T-helper 9 cell (primary cell): ENCODE data around the gene ZPBP2.
"Not testable (repeated sequence)": the region's sequence is repeated elsewhere in the genome, so short reads cannot be mapped to it uniquely, and the experiment has no call there.

ENCODE experiments used
- DNase-seq: peaks from one replicate; pipeline ENCODE4 v3.0.0-alpha.2; 2020
- total RNA-seq, 2 donors: gene quantifications; one replicate each; lab custom pipeline; 2026; lab: John Stamatoyannopoulos, UW

The ZPBP2 gene
- 0.21 to 0.97 reads per million in 2 donors for total RNA-seq

DNA sequence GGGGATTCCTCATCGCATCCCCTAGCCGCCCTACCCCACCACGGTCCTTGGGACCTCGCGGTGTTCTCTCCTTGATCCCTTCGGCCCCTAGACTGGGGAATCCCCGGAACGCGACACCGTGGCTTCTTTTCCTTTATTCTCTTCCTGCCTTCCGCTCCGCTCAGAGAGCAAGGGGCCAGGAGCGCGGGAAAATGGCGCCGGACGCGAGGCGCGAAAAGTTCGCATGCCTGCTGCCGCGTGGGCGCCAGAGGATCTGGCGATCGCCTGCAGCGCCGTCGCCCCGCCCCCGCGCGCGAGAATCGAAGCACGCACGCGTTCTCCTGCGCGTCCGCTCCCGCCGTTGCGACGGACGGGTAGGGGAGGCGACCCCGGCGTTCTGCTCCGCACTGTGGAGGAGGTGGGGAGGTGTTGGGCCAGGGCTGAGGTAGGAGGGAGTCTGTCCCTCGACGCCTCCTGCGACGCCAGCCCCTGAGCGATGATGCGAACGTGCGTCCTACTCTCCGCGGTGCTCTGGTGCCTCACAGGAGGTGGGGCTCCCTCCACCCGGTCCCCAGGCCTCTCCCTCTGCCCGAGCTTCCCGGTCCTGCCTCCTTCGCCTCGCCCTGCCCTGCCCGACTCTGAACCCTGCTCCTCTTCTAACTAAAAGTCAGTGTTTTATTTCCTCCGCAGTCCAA is at the start of gene ZPBP2:
Gene ZPBP2, plus strand, starts transcription at position 323 of the 674 bp plus-strand sequence. Its CDS starts 153 bp downstream, at position 476.
- no peak for DNase-seq

DNA sequence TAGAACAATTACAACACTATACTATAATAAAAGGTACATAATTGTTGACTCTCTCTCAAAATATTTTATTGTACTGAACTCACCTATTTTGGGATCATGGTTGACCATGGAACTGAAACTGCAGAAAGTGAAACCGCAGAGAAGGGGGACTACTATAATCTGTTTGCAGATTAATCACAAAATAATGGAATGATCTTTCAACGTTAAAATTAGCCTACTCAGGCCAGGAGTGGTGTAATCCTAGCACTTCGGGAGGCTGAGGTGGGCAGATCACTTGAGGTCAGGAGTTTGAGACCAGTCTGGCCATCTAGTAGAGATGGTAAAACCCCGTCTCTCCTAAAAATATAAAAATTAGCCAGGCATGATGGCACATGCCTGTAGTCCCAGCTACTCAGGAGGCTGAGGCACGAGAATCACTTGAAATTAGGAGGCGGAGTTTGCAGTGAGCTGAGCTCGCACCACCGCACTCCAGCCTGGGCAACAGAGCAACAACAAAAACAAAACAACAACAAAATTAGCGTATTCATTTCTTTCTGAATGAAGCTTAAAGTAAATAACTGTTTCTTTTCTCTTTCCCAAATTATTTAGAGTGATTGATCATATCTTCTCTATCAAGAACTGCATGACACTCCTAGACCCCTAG is 49.5 kb upstream of the ZPBP2 start:
- no peak for DNase-seq

- no peak for DNase-seq
Measured at GRCh38 chr17:39820541-39820940, 47.5 kb upstream of the ZPBP2 start.

DNA sequence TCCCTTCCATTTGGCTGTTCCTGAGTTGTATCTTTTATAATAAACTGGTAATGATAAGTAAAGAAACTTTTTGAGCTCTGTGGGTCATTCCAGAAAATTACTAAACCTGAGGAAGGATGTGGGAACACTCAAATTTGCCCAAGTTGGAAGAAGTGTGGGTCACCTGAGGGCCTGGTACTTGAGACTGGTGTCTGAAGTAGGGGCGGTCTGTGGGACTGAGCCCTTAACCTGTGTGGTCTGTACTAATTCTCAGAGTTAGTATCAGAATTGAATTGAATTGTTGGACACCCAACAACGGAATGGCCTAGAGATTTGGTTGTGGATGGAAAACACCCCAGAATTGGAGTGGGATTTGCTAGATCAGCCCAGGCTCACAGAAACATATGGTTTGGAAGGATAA is 47.0 kb upstream of the ZPBP2 start:
- DNase-seq = no peak

DNA sequence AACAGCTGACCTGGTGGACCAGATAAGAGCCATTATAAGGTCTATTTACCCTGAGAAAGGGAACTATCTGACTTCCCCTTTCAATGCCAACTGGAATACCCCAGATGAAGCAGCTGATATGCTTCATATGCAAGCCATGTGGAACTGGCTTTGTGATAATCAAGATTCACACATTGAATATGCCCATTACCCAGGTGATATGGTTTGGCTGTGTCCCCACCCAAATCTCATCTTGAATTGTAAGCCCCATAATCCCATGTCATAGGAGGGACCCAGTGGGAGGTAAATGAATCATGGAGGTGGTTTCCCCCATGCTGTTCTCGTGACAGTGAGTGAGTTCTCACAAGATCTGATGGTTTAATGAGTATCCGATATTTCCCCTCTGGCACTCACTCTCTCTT is 46.0 kb upstream of the ZPBP2 start:
- no peak for DNase-seq

GRCh38 chr17:39823407-39824054 is 44.5 kb upstream of the ZPBP2 start:
- DNase-seq = no peak

GRCh38 chr17:39826334-39826733 is 41.7 kb upstream of the ZPBP2 start:
- DNase-seq = no peak

DNA sequence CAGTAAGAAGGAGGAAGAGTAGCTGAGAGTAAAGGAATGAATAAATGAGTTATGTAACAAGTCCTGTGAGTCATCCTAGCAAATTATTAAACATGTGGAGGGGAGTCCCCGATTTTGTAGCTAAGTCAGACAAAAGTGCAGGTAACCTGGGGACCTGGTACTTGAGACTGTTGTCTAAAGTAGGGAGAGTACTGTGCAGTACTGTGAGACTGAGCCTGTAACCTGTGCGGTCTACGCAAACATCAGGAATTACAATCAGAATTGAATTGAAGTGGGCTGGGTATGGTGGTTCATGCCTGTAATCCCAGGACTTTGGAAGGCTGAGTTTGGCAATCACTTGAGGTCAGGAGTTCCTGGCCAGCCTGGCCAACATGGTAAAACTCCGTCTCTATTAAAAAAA is 39.6 kb upstream of the ZPBP2 start:
- DNase-seq = no peak

DNA sequence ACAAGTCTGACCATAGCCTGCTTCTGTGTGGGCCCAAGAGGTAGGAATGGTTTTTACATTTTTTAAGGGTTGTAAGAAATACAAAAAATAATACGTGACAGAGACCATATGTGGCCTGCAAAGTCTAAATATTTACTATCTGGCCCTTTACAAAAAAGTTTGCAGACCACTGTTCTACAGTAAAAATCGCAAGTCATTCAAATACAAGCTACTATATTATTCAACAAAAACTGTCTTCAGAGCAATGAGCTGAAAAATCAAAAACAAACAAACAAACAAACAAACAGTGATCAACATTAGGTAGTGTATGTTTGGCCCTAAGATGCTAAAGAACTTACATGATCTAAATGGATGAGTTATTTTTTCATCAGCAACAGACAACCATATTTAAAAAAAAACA is 36.4 kb upstream of the ZPBP2 start:
- no peak for DNase-seq

DNA sequence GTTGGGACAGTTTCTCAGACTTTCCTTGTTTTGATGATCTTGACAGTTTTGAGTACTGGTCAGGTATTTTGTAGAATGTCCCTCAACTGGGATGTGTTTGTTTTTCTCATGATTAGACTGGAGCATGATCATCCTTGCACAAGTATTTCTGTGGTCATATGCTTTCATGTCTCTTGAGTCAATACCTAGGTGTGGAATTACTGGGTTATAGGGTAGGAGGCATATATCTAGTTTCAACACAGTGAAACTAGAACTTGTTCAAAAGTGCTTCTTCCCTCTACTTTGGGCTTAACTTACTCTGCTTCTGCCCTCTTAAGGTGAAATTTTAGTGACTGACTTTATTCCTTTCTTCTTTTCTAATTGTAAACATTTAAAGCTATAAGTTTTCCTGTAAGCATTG is 34.0 kb upstream of the ZPBP2 start:
- DNase-seq = no peak

DNA sequence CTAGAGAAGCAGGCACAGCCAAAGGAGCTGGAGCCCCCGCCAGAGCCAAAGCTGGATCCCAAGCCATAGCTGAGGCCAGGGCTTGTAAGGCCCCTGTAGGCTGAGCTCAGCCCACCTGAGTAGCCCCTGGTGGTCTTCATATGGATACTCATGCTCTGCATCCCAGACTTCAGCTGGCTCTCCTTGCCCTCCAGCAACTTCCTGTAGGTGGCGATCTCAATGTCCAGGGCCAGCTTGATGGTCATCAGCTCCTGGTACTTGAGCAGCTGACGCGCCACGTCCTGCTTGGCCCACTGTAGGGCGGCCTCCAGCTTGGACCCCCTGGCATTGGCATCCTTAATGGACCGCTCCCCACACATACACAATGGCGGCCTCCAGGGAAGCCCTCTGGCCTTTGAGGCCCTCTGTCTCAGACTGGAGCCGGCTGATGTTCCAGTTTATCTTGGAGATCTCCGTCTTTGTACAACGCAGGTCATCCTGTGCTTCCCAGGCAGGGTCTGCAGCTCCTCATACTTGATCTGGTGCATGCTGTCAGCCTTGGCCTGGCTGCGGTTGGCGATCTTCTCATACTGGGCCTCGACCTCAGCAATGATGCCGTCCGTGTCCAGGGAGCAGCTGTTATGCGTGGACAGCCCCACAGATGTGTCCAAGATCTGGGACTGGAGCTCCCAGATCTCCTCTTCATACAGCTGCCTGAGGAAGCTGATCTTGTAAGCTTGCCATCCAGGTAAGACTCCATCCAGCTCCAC is 32.8 kb upstream of the ZPBP2 start:
- no peak for DNase-seq

- DNase-seq = no peak
Measured at GRCh38 chr17:39836117-39836516, 31.9 kb upstream of the ZPBP2 start.

DNA sequence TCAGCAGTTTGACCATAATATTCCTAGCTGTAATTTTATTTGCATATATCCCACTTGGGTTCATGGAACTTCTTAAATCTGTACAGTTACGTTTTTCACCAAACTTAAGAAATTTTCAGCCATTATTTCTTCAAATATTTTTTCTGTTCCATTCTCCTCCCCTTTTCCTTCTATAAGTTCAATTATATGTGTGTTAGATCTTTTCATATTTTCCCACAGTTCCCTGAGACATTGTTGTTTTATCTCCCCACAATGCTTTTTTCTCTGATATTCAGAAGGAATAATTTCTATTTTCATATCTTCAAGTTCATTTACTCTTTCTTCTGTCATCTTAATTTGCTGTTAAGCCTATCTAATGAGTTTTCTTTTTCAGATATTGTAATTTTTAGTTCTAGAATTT is 29.9 kb upstream of the ZPBP2 start:
- no peak for DNase-seq

GRCh38 chr17:39838784-39839183 is 29.2 kb upstream of the ZPBP2 start:
- no peak for DNase-seq

- DNase-seq = no peak
Measured at GRCh38 chr17:39841134-39841683, 26.8 kb upstream of the ZPBP2 start.

- DNase-seq = no peak
Measured at GRCh38 chr17:39845052-39845846, 22.8 kb upstream of the ZPBP2 start.

GRCh38 chr17:39846205-39846604 is 21.8 kb upstream of the ZPBP2 start:
- no peak for DNase-seq

DNA sequence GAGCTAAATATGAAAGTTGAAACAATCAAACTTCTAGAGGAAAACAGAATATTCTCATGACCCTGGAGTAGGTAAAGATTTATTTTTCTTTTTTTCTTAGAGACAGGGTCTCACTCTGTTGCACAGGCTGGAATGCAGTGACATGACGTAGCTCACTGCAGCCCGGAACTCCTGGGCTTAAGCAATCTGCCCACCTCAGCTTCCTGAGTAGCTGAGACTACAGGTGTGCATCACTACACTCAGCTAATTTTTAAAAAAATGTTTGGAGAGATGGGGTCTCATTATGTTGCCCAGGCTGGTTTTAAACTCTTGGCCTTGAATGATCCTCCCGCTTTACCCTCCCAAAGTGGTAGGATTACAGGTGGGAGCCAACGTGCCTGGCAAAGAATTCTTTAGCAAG is 19.4 kb upstream of the ZPBP2 start:
- DNase-seq = no peak

- DNase-seq = not testable (repeated sequence)
Measured at GRCh38 chr17:39850186-39850585, 17.8 kb upstream of the ZPBP2 start.

GRCh38 chr17:39852239-39852638 is 15.8 kb upstream of the ZPBP2 start:
- no peak for DNase-seq

GRCh38 chr17:39854909-39855308 is 13.1 kb upstream of the ZPBP2 start:
- DNase-seq = no peak
